CD4-positive, alpha-beta memory T cell (primary cell): ENCODE data around the gene TRIM47. TPM values are rescaled to one million over a fixed set of nuclear protein-coding genes. Genes with fewer than 3 reads are reported as not detected.
"Not testable (repeated sequence)": the region's sequence is repeated elsewhere in the genome, so short reads cannot be mapped to it uniquely, and the experiment has no call there.

Experiments used
- CTCF ChIA-PET: fragments of 350-600 bp; sonication (Branson Sonifier 250); formaldehyde crosslinking; loops from one replicate; lab custom pipeline; 2021; ENCODE audit warnings: inconsistent platforms; ENCODE audit not compliant: partially characterized antibody; lab: Charles Lee
- POLR2A ChIA-PET: fragments of 350-600 bp; sonication (Branson Sonifier 250); formaldehyde crosslinking; loops from one replicate; lab custom pipeline; 2021; ENCODE audit not compliant: partially characterized antibody; lab: Charles Lee
- DNase-seq, 5 donors: peaks; one replicate each; pipeline versions ENCODE4 v3.0.0 to v3.0.0-alpha.2; 2020 to 2022; ENCODE audit warnings: mixed read lengths in 1 of 5
- H3K27ac ChIP-seq: one replicate; pipeline ENCODE4 v1.7.0; 2013; ENCODE audit warnings: low read depth, low read length
- H3K27me3 ChIP-seq: 2 replicates; pipeline ENCODE4 v1.7.0; 2013; ENCODE audit warnings: mild to moderate bottlenecking, low read length, moderate library complexity; ENCODE audit not compliant: insufficient read depth
- H3K36me3 ChIP-seq: 2 replicates; pipeline ENCODE4 v1.7.0; 2013; ENCODE audit warnings: mild to moderate bottlenecking, low read length, moderate library complexity; ENCODE audit not compliant: insufficient read depth
- H3K4me1 ChIP-seq: 2 replicates; pipeline ENCODE4 v1.7.0; 2013; ENCODE audit warnings: mild to moderate bottlenecking, low read length, moderate library complexity; ENCODE audit not compliant: insufficient read depth
- H3K4me3 ChIP-seq, 2 donors: one replicate each; pipeline ENCODE4 v1.7.0; 2013; ENCODE audit warnings: low read length in 2 of 2, mild to moderate bottlenecking in 1 of 2
- H3K9me3 ChIP-seq, 2 donors: one replicate each; pipeline ENCODE4 v1.7.0; 2013; ENCODE audit warnings: low read length in 2 of 2, control low read depth in 1 of 2; ENCODE audit not compliant: control insufficient read depth in 1 of 2
- H3K27ac Mint-ChIP-seq, 7 donors: one replicate each; pipeline ENCODE4 v1.8.0; 2020 to 2021; ENCODE audit warnings: mixed read lengths in 7 of 7, mild to moderate bottlenecking in 6 of 7, inconsistent platforms in 3 of 7, moderate library complexity in 3 of 7
- H3K27me3 Mint-ChIP-seq, 2 donors: one replicate each; pipeline ENCODE4 v1.8.0; 2020 to 2021; ENCODE audit warnings: mixed read lengths in 2 of 2
- H3K36me3 Mint-ChIP-seq, 2 donors: one replicate each; pipeline ENCODE4 v1.8.0; 2020 to 2021; ENCODE audit warnings: mixed read lengths in 2 of 2, inconsistent platforms in 1 of 2, mild to moderate bottlenecking in 1 of 2
- H3K4me1 Mint-ChIP-seq, 4 donors: one replicate each; pipeline ENCODE4 v1.8.0; 2020 to 2021; ENCODE audit warnings: mixed read lengths in 4 of 4, mild to moderate bottlenecking in 1 of 4
- H3K4me3 Mint-ChIP-seq, 8 donors: one replicate each; pipeline ENCODE4 v1.8.0; 2020 to 2021; ENCODE audit warnings: mixed read lengths in 8 of 8, mild to moderate bottlenecking in 7 of 8, moderate library complexity in 6 of 8, inconsistent platforms in 3 of 8
- H3K9me3 Mint-ChIP-seq, 8 donors: one replicate each; pipeline ENCODE4 v1.8.0; 2020 to 2021; ENCODE audit warnings: mixed read lengths in 8 of 8, mild to moderate bottlenecking in 5 of 8, inconsistent platforms in 3 of 8, moderate library complexity in 1 of 8
- intact Hi-C: fragments of 100-400 bp; cut with micrococcal nuclease; formaldehyde crosslinking; loops from one replicate; pipeline ENCODE4 v1.15.1; 2023
- polyA plus RNA-seq, 2 donors: library from polyadenylated mRNA; unstranded; fragments of 300-500 nt; fragmentation: Illumina TruSeq; gene quantifications; one replicate each; pipeline ENCODE4 v1.2.3, GENCODE V29; 2021
- total RNA-seq, 2 experiments: library from RNA; stranded (reverse); gene quantifications; one replicate each; pipeline ENCODE4 v1.2.3, GENCODE V29; 2021

The TRIM47 gene
- total and polyA plus RNA-seq, 4 experiments from 2014 or later = 11.2 to 26.8 (median 20.0) TPM

DNA sequence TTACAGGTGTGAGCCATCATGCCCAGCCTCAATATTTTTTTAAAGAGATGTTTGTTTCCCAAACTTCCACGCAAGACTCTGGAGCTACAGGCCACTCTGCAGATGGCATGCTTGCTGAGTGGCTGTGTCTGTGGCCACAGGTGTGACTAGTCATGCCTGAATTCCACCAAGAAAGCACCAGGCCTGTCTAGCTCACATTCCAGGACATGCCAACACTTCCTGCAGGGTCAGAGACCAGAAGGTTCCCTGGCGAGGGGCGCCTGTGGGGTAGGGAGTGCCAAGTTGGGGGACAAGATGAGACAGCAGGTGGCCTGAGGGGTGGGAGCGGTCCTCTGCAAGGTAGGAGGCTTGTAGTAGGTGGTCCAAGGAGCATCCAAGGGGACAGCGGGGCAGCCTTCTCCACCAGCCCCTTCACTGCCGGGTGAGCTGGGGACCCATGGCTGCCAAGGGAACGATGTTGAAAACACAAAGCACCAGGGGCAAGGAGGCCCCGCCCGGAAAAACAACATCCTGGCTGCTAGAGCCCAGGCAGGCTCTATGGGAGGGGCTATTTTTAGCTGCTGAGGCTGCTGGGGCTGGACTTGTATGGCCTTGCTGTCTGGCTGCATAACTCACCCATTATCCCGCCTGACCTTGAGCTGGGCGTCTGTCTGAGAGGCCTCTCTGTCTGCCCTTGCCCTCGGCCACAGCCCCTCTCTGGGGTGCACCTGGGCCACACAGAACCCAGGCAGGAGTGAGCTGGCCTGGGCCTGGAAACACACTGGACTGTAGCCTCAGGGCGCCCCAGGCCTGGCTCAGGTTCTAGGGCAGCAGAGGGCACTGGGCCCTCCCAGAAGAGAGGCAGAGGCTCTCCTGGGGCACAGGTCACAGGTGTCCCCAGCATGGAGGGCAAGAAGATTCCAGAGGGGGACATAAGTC, 5.7 kb downstream of the TRIM47 start:
- peak overlapping the region in 7 of 8 donors; percentile 48 to 78 (median 73) for H3K4me3 Mint-ChIP-seq

DNA sequence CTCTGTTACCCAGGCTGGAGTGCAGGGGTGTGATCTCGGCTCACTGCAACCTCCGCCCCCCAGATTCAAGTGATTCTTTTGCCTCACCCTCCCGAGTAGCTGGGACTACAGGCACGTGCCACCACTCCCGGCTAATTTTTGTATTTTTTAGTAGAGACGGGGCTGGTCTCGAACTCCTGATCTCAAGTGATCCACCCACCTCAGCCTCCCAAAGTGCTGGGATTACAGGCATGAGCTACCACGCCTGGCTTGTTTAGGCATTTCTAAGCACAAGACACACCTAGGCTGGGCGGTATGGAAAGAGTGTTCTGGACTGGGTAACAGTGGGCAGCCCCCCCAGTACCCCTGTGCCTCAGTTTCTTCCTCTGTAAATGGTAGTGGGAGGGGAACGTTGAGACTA, 8.2 kb downstream of the TRIM47 start:
- H3K27ac Mint-ChIP-seq = peak overlapping the region in 3 of 7 donors; percentile 6 to 53 (median 13)
- H3K9me3 Mint-ChIP-seq, H3K27me3 Mint-ChIP-seq, DNase-seq, H3K36me3 Mint-ChIP-seq, H3K4me3 Mint-ChIP-seq, intact Hi-C loops, H3K4me3 ChIP-seq, H3K36me3 ChIP-seq, H3K27ac ChIP-seq, H3K9me3 ChIP-seq, H3K27me3 ChIP-seq: not testable (repeated sequence)
- ChIA-PET CTCF (interaction anchor here (14.1 kb wide), 1 partner anchor 12 kb away, joined by 266 read pairs; the partner anchor contains the start of gene WBP2), POLR2A (interaction anchor here (1.1 to 16.3 kb wide), 3 partner anchors 16 to 96 kb away, joined by 3 to 563 read pairs (median 5); partner anchors contain the start of genes TRIM65, UNC13D and WBP2)
- peaks cover 12 to 38% (median 26%) of the 10 kb centered on the region in 4 donors for H3K4me1 Mint-ChIP-seq
- H3K4me1 ChIP-seq = peaks cover 27% of the 10 kb centered on the region

More for the DNA sequence above, 5.7 kb downstream of the TRIM47 start:
- DNase-seq = peak; percentile 71 to 82 (median 79)
- Mint-ChIP-seq H3K36me3 (peaks cover 0 to 8% of the 10 kb centered on the region in 2 donors), H3K9me3 (no peaks in the 10 kb centered on the region), H3K4me1 (peaks cover 27 to 54% (median 40%) of the 10 kb centered on the region in 4 donors), H3K27ac (peak overlapping the region; percentile 90 to 99 (median 97)), H3K27me3 (no peaks in the 10 kb centered on the region)
- no peaks in the 10 kb centered on the region for H3K36me3 ChIP-seq
- H3K27ac ChIP-seq = peak overlapping the region; percentile 60
- intact Hi-C loops = no loop called here
- ChIA-PET CTCF (interaction anchor here (0.9 to 14.1 kb wide), 6 partner anchors 14 to 74 kb away, joined by 3 to 266 read pairs (median 3); partner anchors contain the start of genes TRIM65 and WBP2), POLR2A (interaction anchor here (0.9 to 16.3 kb wide), 11 partner anchors 11 to 481 kb away, joined by 3 to 563 read pairs (median 6); partner anchors contain the start of genes MRPL38, PRPSAP1, TRIM65 and UNC13D)
- no peaks in the 10 kb centered on the region for H3K9me3 ChIP-seq
- no peaks in the 10 kb centered on the region for H3K27me3 ChIP-seq
- H3K4me3 ChIP-seq = peak overlapping the region in 1 of 2 donors; percentile 16
- peaks cover 50% of the 10 kb centered on the region for H3K4me1 ChIP-seq

- H3K36me3 Mint-ChIP-seq = peaks cover 0 to 2% of the 10 kb centered on the region in 2 donors
- Histone ChIP-seq H3K27me3 (no peaks in the 10 kb centered on the region), H3K36me3 (no peaks in the 10 kb centered on the region), H3K9me3 (no peaks in the 10 kb centered on the region), H3K27ac (no peak overlapping the region), H3K4me3 (no peak overlapping the region), H3K4me1 (peaks cover 30% of the 10 kb centered on the region)
- no peaks in the 10 kb centered on the region for H3K27me3 Mint-ChIP-seq
- ChIA-PET POLR2A (interaction anchor here (1.1 to 16.3 kb wide), 3 partner anchors 15 to 95 kb away, joined by 3 to 563 read pairs (median 5); partner anchors contain the start of genes TRIM65, UNC13D and WBP2), CTCF (interaction anchor here (14.1 kb wide), 1 partner anchor 11 kb away, joined by 266 read pairs; the partner anchor contains the start of gene WBP2)
- H3K4me1 Mint-ChIP-seq = peaks cover 16 to 41% (median 30%) of the 10 kb centered on the region in 4 donors
- H3K9me3 Mint-ChIP-seq = no peaks in the 10 kb centered on the region
- intact Hi-C loops = no loop called here
- DNase-seq = no peak
- H3K27ac Mint-ChIP-seq = peak overlapping the region in 4 of 7 donors; percentile 9 to 78 (median 28)
- H3K4me3 Mint-ChIP-seq = no peak overlapping the region
These were observed 8.9 kb downstream of the TRIM47 start for GRCh38 chr17:75869282-75870141.

DNA sequence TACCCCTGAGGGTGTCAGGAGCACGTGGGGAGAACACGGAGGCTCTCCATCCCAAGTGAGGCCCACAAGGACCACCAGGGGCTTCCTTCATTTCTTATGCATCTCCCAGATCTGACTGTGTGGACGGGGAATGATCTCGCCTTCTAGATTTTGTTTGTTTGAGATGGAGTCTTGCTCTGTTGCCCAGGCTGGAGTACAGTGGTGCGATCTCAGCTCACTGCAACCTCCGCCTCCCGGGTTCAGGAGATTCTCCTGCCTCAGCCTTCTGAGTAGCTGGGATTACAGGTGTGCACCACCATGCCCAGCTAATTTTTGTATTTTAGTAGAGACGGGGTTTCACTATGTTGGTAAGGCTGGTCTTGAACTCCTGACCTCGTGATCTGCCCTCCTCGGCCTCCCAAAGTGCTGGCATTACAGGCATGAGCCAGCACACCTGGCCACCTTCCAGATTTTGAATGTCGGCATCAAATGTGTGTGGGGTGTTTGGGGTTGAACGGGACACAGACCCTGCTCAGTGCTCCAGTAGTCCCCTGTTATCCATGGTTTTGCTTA, 9.6 kb downstream of the TRIM47 start:
- peaks cover 35% of the 10 kb centered on the region for H3K4me1 ChIP-seq
- H3K27me3 Mint-ChIP-seq, H3K4me3 ChIP-seq, H3K27me3 ChIP-seq, H3K9me3 Mint-ChIP-seq, H3K4me3 Mint-ChIP-seq, intact Hi-C loops, H3K36me3 Mint-ChIP-seq, H3K27ac ChIP-seq, DNase-seq, H3K9me3 ChIP-seq, H3K36me3 ChIP-seq: not testable (repeated sequence)
- ChIA-PET CTCF (interaction anchor here (0.6 kb wide), 1 partner anchor 79 kb away, joined by 3 read pairs; no protein-coding TSS in a partner anchor), POLR2A (interaction anchor here (1.0 to 16.3 kb wide), 3 partner anchors 9 to 28 kb away, joined by 3 to 563 read pairs (median 5); partner anchors contain the start of genes TRIM65, UNC13D and WBP2)
- H3K27ac Mint-ChIP-seq = peak overlapping the region in 4 of 7 donors; percentile 9 to 78 (median 24)
- H3K4me1 Mint-ChIP-seq = peaks cover 21 to 44% (median 36%) of the 10 kb centered on the region in 4 donors

GRCh38 chr17:75865404-75866188, 12.8 kb downstream of the TRIM47 start:
- CTCF ChIA-PET = interaction anchor here (0.9 to 14.6 kb wide), 5 partner anchors 10 to 112 kb away, joined by 3 to 266 read pairs (median 3); partner anchors contain the start of genes TRIM47 and WBP2

More at GRCh38 chr17:75865404-75866188, 12.8 kb downstream of the TRIM47 start:
- Mint-ChIP-seq H3K27ac (peak overlapping the region; percentile 63 to 94 (median 85)), H3K4me3 (peak overlapping the region in 2 of 8 donors; percentile 41 to 46), H3K4me1 (peaks cover 15 to 35% (median 26%) of the 10 kb centered on the region in 4 donors)
- DNase-seq, intact Hi-C loops, H3K9me3 ChIP-seq, H3K27ac ChIP-seq, H3K27me3 Mint-ChIP-seq, H3K4me3 ChIP-seq, H3K36me3 Mint-ChIP-seq, H3K27me3 ChIP-seq, H3K9me3 Mint-ChIP-seq, H3K36me3 ChIP-seq: not testable (repeated sequence)
- H3K4me1 ChIP-seq = peaks cover 23% of the 10 kb centered on the region
- POLR2A ChIA-PET = interaction anchor here (0.7 to 23.4 kb wide), 7 partner anchors 10 to 90 kb away, joined by 3 to 563 read pairs (median 10); partner anchors contain the start of genes TRIM47, TRIM65, UNK and WBP2
